OCI-LY1 (cell line): Measurements from ENCODE around the gene ZNF620.

Source experiments
- H2AFZ ChIP-seq: fragments of 200-600 bp; sonication (generic), shearing (Covaris generic); 2 replicates; pipeline ENCODE4 v1.6.0; 2014; ENCODE audit warnings: antibody characterized with exemption, mild to moderate bottlenecking, low read length
- H3F3A ChIP-seq: fragments of 200-600 bp; sonication (generic), shearing (Covaris generic); 2 replicates; pipeline ENCODE4 v1.6.0; 2014; ENCODE audit warnings: mild to moderate bottlenecking, antibody characterized with exemption, low read length, moderate library complexity; ENCODE audit not compliant: insufficient read depth
- H3K27ac ChIP-seq: fragments of 200-600 bp; sonication (generic); 2 replicates; pipeline ENCODE4 v1.5.1; 2014; ENCODE audit warnings: low read length, mixed run types, mild to moderate bottlenecking, low read depth; ENCODE audit not compliant: poor library complexity, severe bottlenecking
- H3K27me3 ChIP-seq: fragments of 200-600 bp; sonication (generic); 2 replicates; pipeline ENCODE4 v1.6.0; 2014; ENCODE audit warnings: antibody characterized with exemption, mild to moderate bottlenecking, low read length, moderate library complexity; ENCODE audit not compliant: insufficient read depth
- H3K36me3 ChIP-seq: fragments of 200-600 bp; sonication (generic); 2 replicates; pipeline ENCODE4 v1.6.1; 2014; ENCODE audit warnings: mild to moderate bottlenecking, antibody characterized with exemption, low read length, moderate library complexity, mixed read lengths; ENCODE audit not compliant: insufficient read depth
- H3K4me1 ChIP-seq: fragments of 200-600 bp; sonication (generic); 2 replicates; pipeline ENCODE4 v1.5.1; 2014; ENCODE audit warnings: mild to moderate bottlenecking, low read length, moderate library complexity; ENCODE audit not compliant: insufficient read depth, severe bottlenecking
- H3K4me2 ChIP-seq: fragments of 200-600 bp; sonication (generic), shearing (Covaris generic); 2 replicates; pipeline ENCODE4 v1.6.1; 2014; ENCODE audit warnings: low read length
- H3K4me3 ChIP-seq: fragments of 200-600 bp; sonication (generic); 2 replicates; pipeline ENCODE4 v1.5.1; 2014; ENCODE audit warnings: low read length, low read depth, mild to moderate bottlenecking, mixed read lengths; ENCODE audit not compliant: poor library complexity, severe bottlenecking
- H3K79me2 ChIP-seq: fragments of 200-600 bp; shearing (Covaris generic); 2 replicates; pipeline ENCODE4 v1.6.1; 2016; ENCODE audit warnings: mixed run types, low read length, mixed read lengths; ENCODE audit not compliant: insufficient read depth
- H3K9ac ChIP-seq: fragments of 200-600 bp; sonication (generic), shearing (Covaris generic); 2 replicates; pipeline ENCODE4 v1.6.1; 2014; ENCODE audit warnings: mild to moderate bottlenecking, low read length, mixed read lengths
- H3K9me2 ChIP-seq: fragments of 200-600 bp; sonication (generic), shearing (Covaris generic); 2 replicates; pipeline ENCODE4 v1.6.1; 2014; ENCODE audit warnings: low read depth, mild to moderate bottlenecking, low read length, mixed read lengths
- H3K9me3 ChIP-seq: fragments of 200-600 bp; shearing (Covaris generic); 2 replicates; pipeline ENCODE4 v1.6.1; 2014; ENCODE audit warnings: low read length, mixed read lengths
- H4K20me1 ChIP-seq: fragments of 200-600 bp; sonication (generic), shearing (Covaris generic); 2 replicates; pipeline ENCODE4 v1.6.0; 2016; ENCODE audit warnings: mild to moderate bottlenecking, low read length; ENCODE audit not compliant: insufficient read depth
- CTCF ChIP-seq: fragments of 200-600 bp; sonication (generic), shearing (Covaris generic); IDR thresholded peaks from 2 replicates; pipeline ENCODE4 v1.5.1; 2017; ENCODE audit warnings: mild to moderate bottlenecking, antibody characterized with exemption, low read length, moderate library complexity, mixed read lengths
- EZH2 ChIP-seq: fragments of 200-600 bp; sonication (generic), shearing (Covaris generic); IDR thresholded peaks from 2 replicates; pipeline ENCODE4 v1.8.0; 2017; ENCODE audit warnings: borderline replicate concordance, mixed run types, mild to moderate bottlenecking, antibody characterized with exemption, low read length, moderate library complexity, mixed read lengths

Gene ZNF620

DNA sequence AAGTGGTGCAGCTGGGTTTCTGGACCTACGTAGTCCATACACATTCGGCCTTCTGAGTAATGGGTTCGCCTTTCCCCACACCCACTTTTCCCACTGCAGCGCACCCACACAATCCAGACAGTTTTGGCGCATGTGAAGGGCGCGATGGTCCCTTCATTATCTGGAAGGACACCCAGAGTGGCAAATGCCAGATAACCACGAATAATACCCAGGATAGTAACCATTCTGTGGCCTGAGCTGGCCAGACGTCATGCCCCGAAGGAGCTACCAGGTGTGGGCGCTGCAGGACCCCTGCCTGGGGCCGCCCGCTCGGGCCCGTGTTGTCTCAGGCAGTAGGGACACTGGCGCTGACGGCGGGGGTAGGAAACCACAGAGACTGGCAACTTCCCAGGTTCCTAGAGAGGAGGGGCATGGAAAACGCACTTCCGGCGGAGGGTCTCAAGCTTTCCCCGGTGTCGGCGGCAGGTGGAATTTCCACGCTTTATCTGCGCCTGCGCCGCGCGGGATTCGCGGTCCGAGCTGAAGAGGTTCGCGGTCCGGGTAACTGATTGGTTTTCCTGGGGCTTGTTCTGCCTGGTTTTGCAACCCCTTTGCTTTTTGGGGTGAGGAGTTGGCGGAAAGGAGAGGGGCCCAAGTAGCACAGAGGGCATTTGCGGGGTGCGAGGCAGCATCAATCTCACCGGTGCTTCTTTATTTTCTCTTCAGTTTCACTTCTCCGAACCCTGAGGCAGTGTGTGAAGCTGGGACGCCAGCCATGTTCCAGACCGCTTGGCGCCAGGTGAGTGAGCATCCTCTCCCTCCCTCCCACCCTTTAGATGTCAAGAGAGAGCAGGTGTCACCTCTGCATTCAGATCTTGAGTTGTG, at the start of gene ZNF620:
TSS of gene ZNF620 (plus strand) at position 441 of the 864 bp plus-strand sequence. CDS start at position 755, 314 bp downstream.
- Histone ChIP-seq H3K9me3 (no peaks in the 10 kb centered on the region), H3F3A (no peaks in the 10 kb centered on the region), H3K27ac (no peak within 1 kb of the TSS), H2AFZ (no peak within 1 kb of the TSS), H3K4me1 (peaks cover 13% of the 10 kb centered on the region), H3K4me3 (peak within 1 kb of the TSS; percentile 62), H3K36me3 (peaks cover 18% of the 10 kb centered on the region), H3K79me2 (no peaks in the 10 kb centered on the region), H4K20me1 (no peaks in the 10 kb centered on the region), H3K9ac (peak within 1 kb of the TSS; percentile 58), H3K9me2 (no peaks in the 10 kb centered on the region), H3K4me2 (peak within 1 kb of the TSS; percentile 62), H3K27me3 (no peaks in the 10 kb centered on the region; the same call in 1 of the 2 replicates)
- peak; percentile 77 for TF ChIP-seq CTCF
- TF ChIP-seq EZH2, result no peak

GRCh38 chr3:40456279-40456939, 49.4 kb upstream of the ZNF620 start:
- no peak for TF ChIP-seq CTCF
- TF ChIP-seq EZH2, result no peak
- 0 out of 2 replicates have a peak overlapping the region, but pooled peaks have one; percentile 29 for H2AFZ ChIP-seq
- 0 out of 2 replicates have a peak, but pooled peaks cover 3% of the 10 kb centered on the region for H3F3A ChIP-seq
- H3K79me2 ChIP-seq, result peaks cover 20% of the 10 kb centered on the region
- peak overlapping the region; percentile 99 for H3K9ac ChIP-seq
- H3K9me2 ChIP-seq, result no peaks in the 10 kb centered on the region
- peaks cover 53% of the 10 kb centered on the region for H3K4me1 ChIP-seq
- no peaks in the 10 kb centered on the region for H4K20me1 ChIP-seq
- peak overlapping the region; percentile 72 for H3K27ac ChIP-seq
- peaks cover 41% of the 10 kb centered on the region for H3K36me3 ChIP-seq
- no peaks in the 10 kb centered on the region for H3K9me3 ChIP-seq
- H3K4me2 ChIP-seq, result peak overlapping the region; percentile 81
- H3K4me3 ChIP-seq, result peak overlapping the region; percentile 99
- H3K27me3 ChIP-seq, result no peaks in the 10 kb centered on the region

GRCh38 chr3:40456940-40457823, 48.7 kb upstream of the ZNF620 start, which contains the start of gene RPL14:
Gene RPL14 (plus strand): TSS chr3:40457339. CDS start chr3:40457472, 133 bp downstream.
- TF ChIP-seq EZH2 (no peak), CTCF (no peak)
- H2AFZ ChIP-seq, result 0 out of 2 replicates have a peak within 1 kb of the TSS, but pooled peaks have one; percentile 29
- H3K9me2 ChIP-seq, result no peaks in the 10 kb centered on the region
- peak within 1 kb of the TSS; percentile 99 for H3K4me2 ChIP-seq
- H3K27me3 ChIP-seq, result no peaks in the 10 kb centered on the region
- H3K79me2 ChIP-seq, result peaks cover 20% of the 10 kb centered on the region
- no peaks in the 10 kb centered on the region for H4K20me1 ChIP-seq
- peak within 1 kb of the TSS; percentile 72 for H3K27ac ChIP-seq
- 0 out of 2 replicates have a peak, but pooled peaks cover 3% of the 10 kb centered on the region for H3F3A ChIP-seq
- no peaks in the 10 kb centered on the region for H3K9me3 ChIP-seq
- H3K9ac ChIP-seq, result peak within 1 kb of the TSS; percentile 99
- peaks cover 49% of the 10 kb centered on the region for H3K36me3 ChIP-seq
- H3K4me3 ChIP-seq, result peak within 1 kb of the TSS; percentile 99
- peaks cover 46% of the 10 kb centered on the region for H3K4me1 ChIP-seq
